GM12864 (cell line): ENCODE data around the gene GBA2.

Experiments used
- DNase-seq: peaks from one replicate; pipeline ENCODE4 v3.0.0-alpha.2; 2011; ENCODE audit warnings: low read depth
- H3K4me3 ChIP-seq: 2 replicates; pipeline ENCODE4 v1.5.1; 2011; ENCODE audit warnings: mild to moderate bottlenecking, low read depth, low read length, control low read depth
- CTCF ChIP-seq: IDR thresholded peaks from 2 replicates; pipeline ENCODE4 v1.5.1; 2011; ENCODE audit warnings: low read depth, mild to moderate bottlenecking, moderate library complexity, low read length, control low read depth, inconsistent platforms; ENCODE audit errors: missing control alignments

Gene GBA2

GRCh38 chr9:35712762-35713400, 36.1 kb downstream of the GBA2 start:
- no peak for DNase-seq
- no peak for TF ChIP-seq CTCF
- H3K4me3 ChIP-seq = no peak overlapping the region

- DNase-seq = no peak
- no peak for TF ChIP-seq CTCF
Observed at GRCh38 chr9:35711501-35712428, 37.3 kb downstream of the GBA2 start.

GRCh38 chr9:35710818-35711500, 38.1 kb downstream of the GBA2 start:
- no peak overlapping the region for H3K4me3 ChIP-seq
- no peak for DNase-seq
- no peak for TF ChIP-seq CTCF

More at GRCh38 chr9:35711501-35712428, 37.3 kb downstream of the GBA2 start:
- H3K4me3 ChIP-seq = no peak overlapping the region

GRCh38 chr9:35708146-35708545, 40.9 kb downstream of the GBA2 start:
- no peak for DNase-seq
- no peak overlapping the region for H3K4me3 ChIP-seq
- no peak for TF ChIP-seq CTCF

- no peak for TF ChIP-seq CTCF
- no peak overlapping the region for H3K4me3 ChIP-seq
- no peak for DNase-seq
Observed at GRCh38 chr9:35706951-35707350, 42.1 kb downstream of the GBA2 start.

- TF ChIP-seq CTCF = no peak
- no peak overlapping the region for H3K4me3 ChIP-seq
- DNase-seq = no peak
Observed at GRCh38 chr9:35705836-35706430, 43.1 kb downstream of the GBA2 start.
